HCT116 (cell line): ENCODE results near the gene RNF144B. TPM values are rescaled to one million over a fixed set of nuclear protein-coding genes. Genes with fewer than 3 reads are reported as not detected.

Experiments used
- ATAC-seq: fragments of 200-7000 bp; cut with Tn5 transposase; 2 replicates; pipeline ENCODE4 v1.9.1; 2020; ENCODE audit warnings: mild to moderate bottlenecking, moderate library complexity
- BruUV-seq: library from RNA; stranded (reverse); fragments of 400-500 nt; replicated peaks from 2 replicates; lab custom pipeline; 2021; lab: Mats Ljungman, UMichigan
- CTCF ChIA-PET: fragments of 300-600 bp; sonication (Branson Sonifier 250); formaldehyde crosslinking; loops from one replicate; lab custom pipeline; 2021; ENCODE audit warnings: antibody characterized with exemption; lab: Charles Lee
- POLR2A ChIA-PET: fragments of 300-600, 350-600 bp; sonication (Branson Sonifier 250); formaldehyde crosslinking; loops from one replicate; lab custom pipeline; 2021; ENCODE audit warnings: antibody characterized with exemption; lab: Charles Lee
- RAD21 ChIA-PET, 2 experiments: fragments of 300-600 bp; sonication (Branson Sonifier 250); formaldehyde crosslinking; loops; one replicate each; lab custom pipeline; 2023; ENCODE audit warnings: low total read pairs in 2 of 2; ENCODE audit not compliant: uncharacterized antibody in 2 of 2, unreplicated experiment in 2 of 2, low non-redundant PET in 1 of 2; lab: Charles Lee
- DNase-seq: peaks from one replicate; pipeline ENCODE4 v3.0.0-alpha.2; 2010; ENCODE audit warnings: low read depth, low spot score
- H2AFZ ChIP-seq: fragments of 200-600 bp; shearing (Covaris generic), sonication (generic); 2 replicates; pipeline ENCODE4 v1.6.1; 2017; ENCODE audit warnings: low read depth, mixed run types, mixed read lengths, antibody characterized with exemption, low read length; ENCODE audit not compliant: poor library complexity, severe bottlenecking
- H3K27ac ChIP-seq: 2 replicates; pipeline ENCODE4 v1.5.1; 2012; ENCODE audit warnings: low read depth, low read length
- H3K27me3 ChIP-seq: fragments of 200-600 bp; sonication (generic); 2 replicates; pipeline ENCODE4 v1.6.1; 2016; ENCODE audit warnings: mixed run types, low read length, mixed read lengths; ENCODE audit not compliant: insufficient read depth
- H3K36me3 ChIP-seq, 2 experiments: fragments of 200-500 bp in 1 of 2; fragments of 200-600 bp in 1 of 2; sonication (Bioruptor generic) in 1 of 2; sonication (generic) in 1 of 2; 2 replicates each; pipeline versions ENCODE4 v1.5.1 to v1.6.1; 2014 to 2016; ENCODE audit warnings: low read length in 2 of 2, inconsistent platforms in 1 of 2, mixed read lengths in 1 of 2, mixed run types in 1 of 2; ENCODE audit not compliant: insufficient read depth in 2 of 2, control insufficient read depth in 1 of 2
- H3K4me1 ChIP-seq, 2 experiments: fragments of 200-600 bp in 1 of 2; sonication (generic) in 1 of 2; 2 replicates each; pipeline versions ENCODE4 v1.5.1 to v1.6.1; 2012 to 2017; ENCODE audit warnings: low read length in 2 of 2, inconsistent platforms in 1 of 2, mild to moderate bottlenecking in 1 of 2, mixed read lengths in 1 of 2, mixed run types in 1 of 2, moderate library complexity in 1 of 2; ENCODE audit not compliant: insufficient read depth in 2 of 2, control insufficient read depth in 1 of 2
- H3K4me2 ChIP-seq: fragments of 200-600 bp; sonication (generic); 2 replicates; pipeline ENCODE4 v1.6.1; 2017; ENCODE audit warnings: mixed run types, low read length, mixed read lengths
- H3K4me3 ChIP-seq, 2 experiments: fragments of 200-600 bp in 1 of 2; sonication (generic) in 1 of 2; replicated peaks in 1 of 2; 2 replicates each; pipeline ENCODE4 v1.5.1; 2011 to 2016; ENCODE audit warnings: low read length in 2 of 2, control low read depth in 1 of 2, low read depth in 1 of 2, mild to moderate bottlenecking in 1 of 2, mixed read lengths in 1 of 2, mixed run types in 1 of 2
- H3K79me2 ChIP-seq: fragments of 200-600 bp; sonication (generic); 2 replicates; pipeline ENCODE4 v1.6.1; 2017; ENCODE audit warnings: mild to moderate bottlenecking, mixed run types, low read length, moderate library complexity, mixed read lengths; ENCODE audit not compliant: insufficient read depth
- H3K9ac ChIP-seq: fragments of 200-600 bp; sonication (generic); 2 replicates; pipeline ENCODE4 v1.6.1; 2016; ENCODE audit warnings: low read length, mixed read lengths
- H3K9me2 ChIP-seq: fragments of 200-600 bp; sonication (generic), shearing (Covaris generic); 2 replicates; pipeline ENCODE4 v1.6.1; 2017; ENCODE audit warnings: mixed run types, mild to moderate bottlenecking, moderate library complexity; ENCODE audit not compliant: insufficient read depth
- H3K9me3 ChIP-seq, 2 experiments: fragments of 200-500 bp in 1 of 2; fragments of 200-600 bp in 1 of 2; sonication (Bioruptor generic) in 1 of 2; sonication (generic) in 1 of 2; 2 replicates each; pipeline ENCODE4 v1.6.1; 2014 to 2017; ENCODE audit warnings: low read length in 2 of 2, mixed read lengths in 2 of 2, inconsistent platforms in 1 of 2, low read depth in 1 of 2, mild to moderate bottlenecking in 1 of 2, mixed run types in 1 of 2, moderate library complexity in 1 of 2; ENCODE audit not compliant: control insufficient read depth in 1 of 2, insufficient read depth in 1 of 2
- H4K20me1 ChIP-seq: fragments of 200-600 bp; sonication (generic), shearing (Covaris generic); 2 replicates; pipeline ENCODE4 v1.6.1; 2017; ENCODE audit warnings: mixed run types, mild to moderate bottlenecking, moderate library complexity; ENCODE audit not compliant: insufficient read depth
- ATF3 ChIP-seq: IDR thresholded peaks from 2 replicates; pipeline ENCODE4 v1.6.1; 2012
- EZH2phosphoT487 ChIP-seq: fragments of 200-600 bp; IDR thresholded peaks from 2 replicates; pipeline ENCODE4 v1.6.1; 2018; ENCODE audit warnings: antibody characterized with exemption, borderline replicate concordance
- JUND ChIP-seq: IDR thresholded peaks from 2 replicates; pipeline ENCODE4 v1.6.1; 2012
- MAX ChIP-seq: IDR thresholded peaks from 2 replicates; pipeline ENCODE4 v1.6.1; 2012
- RAD21 ChIP-seq: IDR thresholded peaks from 2 replicates; pipeline ENCODE4 v1.6.1; 2012; ENCODE audit warnings: low read depth, mild to moderate bottlenecking
- TCF7L2 ChIP-seq: IDR thresholded peaks from 2 replicates; pipeline ENCODE4 v1.7.0; 2011; ENCODE audit warnings: borderline replicate concordance, inconsistent platforms; ENCODE audit not compliant: insufficient read depth, insufficient read length; ENCODE audit errors: extremely low read depth
- ZNF274 ChIP-seq: fragments of 200-500 bp; sonication (Bioruptor generic); IDR thresholded peaks from 2 replicates; pipeline ENCODE4 v1.6.1; 2014; ENCODE audit warnings: mild to moderate bottlenecking, low read depth, low read length, inconsistent platforms
- intact Hi-C: fragments of 100-400 bp; cut with micrococcal nuclease; formaldehyde crosslinking; loops from 2 replicates; pipeline ENCODE4 v1.10.0; 2022
- total RNA-seq: library from RNA; stranded (reverse); gene quantifications from one replicate; pipeline ENCODE4 v1.2.1, GENCODE V29; 2021; ENCODE audit not compliant: unreplicated experiment
- TF ChIP-seq, protein P1 (sequence below), 3 experiments: fragments of 200-600 bp in 1 of 3; sonication (generic) in 1 of 3; IDR thresholded peaks in 2 of 3; conservative IDR thresholded peaks in 1 of 3; 2 replicates each; pipeline ENCODE4 v1.5.1; 2012 to 2017; ENCODE audit warnings: low read depth in 2 of 3, low read length in 2 of 3, antibody characterized with exemption in 1 of 3, borderline replicate concordance in 1 of 3, control low read depth in 1 of 3, mild to moderate bottlenecking in 1 of 3, mixed read lengths in 1 of 3, mixed run types in 1 of 3, moderate library complexity in 1 of 3; ENCODE audit not compliant: insufficient read depth in 1 of 3

RNF144B gene
- total RNA-seq, 1 experiment from 2014 or later, result 2.1 TPM

DNA sequence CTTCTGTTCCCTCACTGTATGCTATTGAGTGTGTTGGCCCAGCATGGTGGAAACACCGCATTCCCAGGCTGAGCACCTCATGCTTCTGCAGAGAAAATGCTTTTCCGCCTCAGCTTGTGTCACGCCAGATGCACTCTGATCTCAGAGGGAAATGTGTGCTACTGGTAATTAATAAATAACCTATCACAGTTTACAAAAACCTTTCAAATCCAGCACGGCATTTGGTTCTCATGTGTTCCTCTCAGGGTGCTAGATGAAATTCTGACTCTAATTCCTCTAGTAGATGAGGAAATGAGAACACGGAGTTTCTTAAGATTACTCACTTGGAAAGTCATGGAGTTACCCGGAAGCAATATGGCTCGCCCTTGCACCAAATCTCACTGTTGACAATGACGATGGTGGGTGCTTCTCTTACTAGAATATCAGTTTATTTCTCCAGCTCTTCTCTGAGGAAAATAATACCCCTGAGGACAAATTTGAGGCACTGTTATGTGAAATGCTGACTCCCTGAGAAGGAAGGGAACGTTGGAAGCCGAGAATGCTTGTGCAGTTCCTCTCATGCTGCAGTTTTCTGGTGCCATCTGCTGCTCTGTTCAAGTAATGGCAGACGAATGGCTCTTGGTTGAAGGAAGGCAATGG lies 116.6 kb downstream of the RNF144B start:
- peak; percentile 61 for DNase-seq
- H3K4me1 ChIP-seq, result no peaks in the 10 kb centered on the region; a peak in 1 of 4 replicates
- no peaks in the 10 kb centered on the region for H3K9me3 ChIP-seq
- H3K27ac ChIP-seq, result no peak overlapping the region
- CTCF ChIA-PET, result interaction anchor here (1.0 to 6.3 kb wide), 3 partner anchors 12 to 181 kb away, joined by 3 to 35 read pairs (median 3); no protein-coding TSS in a partner anchor
- no peak overlapping the region for H3K9ac ChIP-seq
- intact Hi-C loops, result loop anchor here (1.0 to 5.0 kb wide), 5 partner anchors 179 to 1347 kb away; partner anchors contain the start of gene DEK
- H2AFZ ChIP-seq, result peak overlapping the region; percentile 70
- peak overlapping the region; percentile 39 for H3K4me2 ChIP-seq
- H3K4me3 ChIP-seq, result no peak overlapping the region
- RAD21 ChIA-PET, result no interaction called here
- H3K27me3 ChIP-seq, result no peaks in the 10 kb centered on the region
- no peaks in the 10 kb centered on the region for H3K36me3 ChIP-seq
- no peaks in the 10 kb centered on the region for H3K9me2 ChIP-seq
- POLR2A ChIA-PET, result no interaction called here
- no TSS peak for BruUV-seq
- ATAC-seq, result peak; percentile 94
- no peaks in the 10 kb centered on the region for H3K79me2 ChIP-seq
- TF ChIP-seq MAX, result no peak
- TF ChIP-seq EZH2phosphoT487, result no peak
- TF ChIP-seq ATF3, result no peak
- no peak for TF ChIP-seq ZNF274
- TF ChIP-seq, protein P1, sequence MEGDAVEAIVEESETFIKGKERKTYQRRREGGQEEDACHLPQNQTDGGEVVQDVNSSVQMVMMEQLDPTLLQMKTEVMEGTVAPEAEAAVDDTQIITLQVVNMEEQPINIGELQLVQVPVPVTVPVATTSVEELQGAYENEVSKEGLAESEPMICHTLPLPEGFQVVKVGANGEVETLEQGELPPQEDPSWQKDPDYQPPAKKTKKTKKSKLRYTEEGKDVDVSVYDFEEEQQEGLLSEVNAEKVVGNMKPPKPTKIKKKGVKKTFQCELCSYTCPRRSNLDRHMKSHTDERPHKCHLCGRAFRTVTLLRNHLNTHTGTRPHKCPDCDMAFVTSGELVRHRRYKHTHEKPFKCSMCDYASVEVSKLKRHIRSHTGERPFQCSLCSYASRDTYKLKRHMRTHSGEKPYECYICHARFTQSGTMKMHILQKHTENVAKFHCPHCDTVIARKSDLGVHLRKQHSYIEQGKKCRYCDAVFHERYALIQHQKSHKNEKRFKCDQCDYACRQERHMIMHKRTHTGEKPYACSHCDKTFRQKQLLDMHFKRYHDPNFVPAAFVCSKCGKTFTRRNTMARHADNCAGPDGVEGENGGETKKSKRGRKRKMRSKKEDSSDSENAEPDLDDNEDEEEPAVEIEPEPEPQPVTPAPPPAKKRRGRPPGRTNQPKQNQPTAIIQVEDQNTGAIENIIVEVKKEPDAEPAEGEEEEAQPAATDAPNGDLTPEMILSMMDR (IDR thresholded peaks at IDR 0.05 in 2 of 3, conservative IDR thresholded peaks at IDR 0.05 in 1 of 3; ENCODE audit: borderline replicate concordance in 1 of 3, insufficient read depth in 1 of 3, low read depth in 2 of 3, low read length in 2 of 3), result peak; percentile 88 to 92 (median 91)
- peak; percentile 99 for TF ChIP-seq RAD21
- no peak for TF ChIP-seq JUND
- no peak for TF ChIP-seq TCF7L2
- TF ChIP-seq, all 23 proteins: peak for 2
- H4K20me1 ChIP-seq, result no peaks in the 10 kb centered on the region
